ENCODE results near the gene VWA2.

VWA2 gene

GRCh38 chr10:114301177-114301576 is 62.1 kb downstream of the VWA2 start:
- DNase-seq = no peak

- DNase-seq = no peak
Observed at GRCh38 chr10:114301951-114302710, 63.1 kb downstream of the VWA2 start.

- no peak for DNase-seq
Observed at GRCh38 chr10:114303556-114303955, 64.5 kb downstream of the VWA2 start.

GRCh38 chr10:114304017-114304570 is 65.0 kb downstream of the VWA2 start:
- peak; percentile 84 for DNase-seq

- peak; percentile 71 for DNase-seq
Observed at GRCh38 chr10:114304571-114305421, 65.7 kb downstream of the VWA2 start.

- DNase-seq = no peak
Observed at GRCh38 chr10:114305521-114305925, 66.5 kb downstream of the VWA2 start.

- DNase-seq = no peak
Observed at GRCh38 chr10:114306116-114306973, 67.3 kb downstream of the VWA2 start.

GRCh38 chr10:114307731-114308130 is 68.7 kb downstream of the VWA2 start:
- DNase-seq = peak; percentile 12

- no peak for DNase-seq
Observed at GRCh38 chr10:114308531-114309363, 69.7 kb downstream of the VWA2 start.

GRCh38 chr10:114309364-114309651 is 70.3 kb downstream of the VWA2 start:
- DNase-seq = no peak

- no peak for DNase-seq
Observed at GRCh38 chr10:114310346-114310745, 71.3 kb downstream of the VWA2 start.

GRCh38 chr10:114311023-114311422 is 72.0 kb downstream of the VWA2 start:
- no peak for DNase-seq

GRCh38 chr10:114311496-114312209 is 72.6 kb downstream of the VWA2 start:
- no peak for DNase-seq

- no peak for DNase-seq
Observed at GRCh38 chr10:114313139-114313538, 74.1 kb downstream of the VWA2 start.

GRCh38 chr10:114313866-114314265 is 74.8 kb downstream of the VWA2 start:
- no peak for DNase-seq

GRCh38 chr10:114315566-114316420 is 76.7 kb downstream of the VWA2 start:
- no peak for DNase-seq

- DNase-seq = no peak
Observed at GRCh38 chr10:114316744-114317143, 77.7 kb downstream of the VWA2 start.

GRCh38 chr10:114319406-114320248 is 80.6 kb downstream of the VWA2 start:
- no peak for DNase-seq
